ENCODE data around the gene ZNF488. TPM values are rescaled to one million over a fixed set of nuclear protein-coding genes. Genes with fewer than 3 reads are reported as not detected.

ZNF488 gene
- polyA plus RNA-seq, 1 of the 3 experiments (the other 2 are of a cell fraction), result 0.59 TPM

GRCh38 chr10:47329855-47330254, 54.2 kb downstream of the ZNF488 start:
- ChIA-PET CTCF (interaction anchor here (0.9 to 1.7 kb wide), 4 partner anchors 11 to 308 kb away, joined by 3 to 7 read pairs (median 3); no protein-coding TSS in a partner anchor), POLR2A (no interaction called here)
- Histone ChIP-seq H4K20me1 (ENCODE audit: insufficient read depth) (no peaks in the 10 kb centered on the region), H2AFZ (ENCODE audit: low read depth) (no peak overlapping the region), H3K79me2 (ENCODE audit: insufficient read depth) (no peaks in the 10 kb centered on the region), H3K9me3 (no peaks in the 10 kb centered on the region), H3K4me1 (ENCODE audit: control insufficient read depth in 1 of 2, insufficient read depth in 2 of 2, low read depth in 1 of 2, low read length in 1 of 2) (peaks cover 0 to 8% of the 10 kb centered on the region in 2 experiments; a peak in 1 of 4 replicates), H3F3A (replicated peaks; ENCODE audit: insufficient read depth) (no peaks in the 10 kb centered on the region), H3K4me3 (ENCODE audit: low read depth in 2 of 2, low read length in 1 of 2) (no peak overlapping the region), H3K36me3 (replicated peaks in 1 of 2; ENCODE audit: control insufficient read depth in 1 of 2, insufficient read depth in 2 of 2, low read length in 1 of 2) (no peaks in the 10 kb centered on the region), H3K9me2 (no peaks in the 10 kb centered on the region), H3K27me3 (ENCODE audit: insufficient read depth) (no peaks in the 10 kb centered on the region; the same call in 1 of the 2 replicates), H3K27ac (ENCODE audit: low read depth in 2 of 2, low read length in 1 of 2) (no peak overlapping the region), H3K4me2 (no peak overlapping the region), H3K9ac (no peak overlapping the region)
- 41% methylated on average over 3 of the region's 4 CpGs for WGBS (ENCODE audit: low lambda C conversion rate)
- TF ChIP-seq PBX3 (IDR thresholded peaks at IDR 0.05), result no peak
- no peak for TF ChIP-seq TEAD4 (IDR thresholded peaks at IDR 0.05; ENCODE audit: borderline replicate concordance, insufficient read depth)
- TF ChIP-seq SMC3 (IDR thresholded peaks at IDR 0.05; ENCODE audit: low read depth, low read length), result no peak
- no peak for TF ChIP-seq POLR2AphosphoS5 (IDR thresholded peaks at IDR 0.05; ENCODE audit: low read depth, low read length)
- TF ChIP-seq ZBTB33 (IDR thresholded peaks at IDR 0.05; ENCODE audit: borderline replicate concordance, low read depth), result no peak
- TF ChIP-seq EZH2phosphoT487 (IDR thresholded peaks at IDR 0.05; ENCODE audit: borderline replicate concordance, low read depth), result no peak
- no peak for TF ChIP-seq MXI1 (IDR thresholded peaks at IDR 0.05; ENCODE audit: low read depth, low read length)
- TF ChIP-seq GATA2 (CRISPR knock-in tag; IDR thresholded peaks at IDR 0.05), result no peak
- no peak for TF ChIP-seq YY1 (IDR thresholded peaks at IDR 0.05; ENCODE audit: low read depth)
- TF ChIP-seq ELF1 (IDR thresholded peaks at IDR 0.05), result no peak
- TF ChIP-seq GABPA (IDR thresholded peaks at IDR 0.05; ENCODE audit: low read depth), result no peak
- DNase-seq, result no peak

GRCh38 chr10:47326927-47327330, 57.2 kb downstream of the ZNF488 start:
- Histone ChIP-seq H3K4me3 (ENCODE audit: low read depth in 2 of 2, low read length in 1 of 2) (no peak overlapping the region), H3K27ac (ENCODE audit: low read depth in 2 of 2, low read length in 1 of 2) (no peak overlapping the region), H3K27me3 (ENCODE audit: insufficient read depth) (peaks cover 6% of the 10 kb centered on the region; the same call in 1 of the 2 replicates), H3F3A (replicated peaks; ENCODE audit: insufficient read depth) (no peaks in the 10 kb centered on the region), H3K79me2 (ENCODE audit: insufficient read depth) (no peaks in the 10 kb centered on the region), H3K9me2 (no peaks in the 10 kb centered on the region), H2AFZ (ENCODE audit: low read depth) (no peak overlapping the region), H3K9ac (no peak overlapping the region), H3K4me2 (no peak overlapping the region), H3K36me3 (replicated peaks in 1 of 2; ENCODE audit: control insufficient read depth in 1 of 2, insufficient read depth in 2 of 2, low read length in 1 of 2) (no peaks in the 10 kb centered on the region), H3K4me1 (ENCODE audit: control insufficient read depth in 1 of 2, insufficient read depth in 2 of 2, low read depth in 1 of 2, low read length in 1 of 2) (peaks cover 0 to 16% of the 10 kb centered on the region in 2 experiments; a peak in 1 of 4 replicates), H3K9me3 (no peaks in the 10 kb centered on the region), H4K20me1 (ENCODE audit: insufficient read depth) (no peaks in the 10 kb centered on the region)
- ChIA-PET CTCF (interaction anchor here (0.8 to 1.6 kb wide), 2 partner anchors 15 to 302 kb away, joined by 3 to 5 read pairs; no protein-coding TSS in a partner anchor), POLR2A (no interaction called here)
- DNase-seq, result no peak
- WGBS (ENCODE audit: low lambda C conversion rate), result 50% methylated on average over 11 of the region's 11 CpGs
- no peak for TF ChIP-seq GABPA (IDR thresholded peaks at IDR 0.05; ENCODE audit: low read depth)
- no peak for TF ChIP-seq IRF3 (IDR thresholded peaks at IDR 0.05; ENCODE audit: low read depth, low read length)
- no peak for TF ChIP-seq REST (IDR thresholded peaks at IDR 0.05; ENCODE audit: low read depth, low read length)
- TF ChIP-seq NRF1 (IDR thresholded peaks at IDR 0.05; ENCODE audit: low read depth, low read length), result no peak
- TF ChIP-seq RXRA (IDR thresholded peaks at IDR 0.05; ENCODE audit: borderline replicate concordance, low read depth), result no peak
- TF ChIP-seq CTCF (IDR thresholded peaks at IDR 0.05), result no peak
- no peak for TF ChIP-seq GATA2 (CRISPR knock-in tag; IDR thresholded peaks at IDR 0.05)
- TF ChIP-seq NFIC (IDR thresholded peaks at IDR 0.05; ENCODE audit: borderline replicate concordance), result no peak
- no peak for TF ChIP-seq EZH2phosphoT487 (IDR thresholded peaks at IDR 0.05; ENCODE audit: borderline replicate concordance, low read depth)
- TF ChIP-seq CHD2 (IDR thresholded peaks at IDR 0.05; ENCODE audit: low read length, partially characterized antibody), result no peak
